Activated CD4-positive, alpha-beta T cell treated with anti-CD3 and anti-CD28 coated beads, Interleukin-2, amount 10 ng/mL, durations not matched to agents 24 days and 14 days (primary cell): ENCODE data around the gene FRYL. TPM values are rescaled to one million over a fixed set of nuclear protein-coding genes. Genes with fewer than 3 reads are reported as not detected.

Source experiments
- DNase-seq: peaks from one replicate; pipeline ENCODE4 v3.0.0; 2022
- H3K27ac Mint-ChIP-seq: one replicate; pipeline ENCODE4 v1.8.0; 2022; ENCODE audit warnings: mild to moderate bottlenecking, mixed read lengths
- H3K27me3 Mint-ChIP-seq: one replicate; pipeline ENCODE4 v1.8.0; 2022; ENCODE audit warnings: mixed read lengths
- H3K36me3 Mint-ChIP-seq: one replicate; pipeline ENCODE4 v1.8.0; 2022; ENCODE audit warnings: low read depth, mild to moderate bottlenecking, mixed read lengths
- H3K4me1 Mint-ChIP-seq: one replicate; pipeline ENCODE4 v1.8.0; 2021; ENCODE audit warnings: mixed read lengths
- H3K4me3 Mint-ChIP-seq: one replicate; pipeline ENCODE4 v1.8.0; 2022; ENCODE audit warnings: mild to moderate bottlenecking, moderate library complexity, mixed read lengths
- H3K9me3 Mint-ChIP-seq: one replicate; pipeline ENCODE4 v1.8.0; 2021; ENCODE audit warnings: mixed read lengths
- intact Hi-C: fragments of 100-400 bp; cut with micrococcal nuclease; formaldehyde crosslinking; loops from one replicate; pipeline ENCODE4 v1.15.1; 2023
- total RNA-seq: library from RNA; stranded (reverse); gene quantifications from 2 replicates; pipeline ENCODE4 v1.2.3, GENCODE V29; 2022

The FRYL gene
- total RNA-seq, 1 donor from 2014 or later = 66.0 TPM

- intact Hi-C loops = no loop called here
- no peak for DNase-seq
- Mint-ChIP-seq H3K9me3 (no peaks in the 10 kb centered on the region), H3K27me3 (no peaks in the 10 kb centered on the region), H3K27ac (no peak overlapping the region), H3K36me3 (no peaks in the 10 kb centered on the region), H3K4me3 (no peak overlapping the region), H3K4me1 (peaks cover 4% of the 10 kb centered on the region)
Observed at GRCh38 chr4:48796927-48797679, 17.0 kb upstream of the FRYL start.

DNA sequence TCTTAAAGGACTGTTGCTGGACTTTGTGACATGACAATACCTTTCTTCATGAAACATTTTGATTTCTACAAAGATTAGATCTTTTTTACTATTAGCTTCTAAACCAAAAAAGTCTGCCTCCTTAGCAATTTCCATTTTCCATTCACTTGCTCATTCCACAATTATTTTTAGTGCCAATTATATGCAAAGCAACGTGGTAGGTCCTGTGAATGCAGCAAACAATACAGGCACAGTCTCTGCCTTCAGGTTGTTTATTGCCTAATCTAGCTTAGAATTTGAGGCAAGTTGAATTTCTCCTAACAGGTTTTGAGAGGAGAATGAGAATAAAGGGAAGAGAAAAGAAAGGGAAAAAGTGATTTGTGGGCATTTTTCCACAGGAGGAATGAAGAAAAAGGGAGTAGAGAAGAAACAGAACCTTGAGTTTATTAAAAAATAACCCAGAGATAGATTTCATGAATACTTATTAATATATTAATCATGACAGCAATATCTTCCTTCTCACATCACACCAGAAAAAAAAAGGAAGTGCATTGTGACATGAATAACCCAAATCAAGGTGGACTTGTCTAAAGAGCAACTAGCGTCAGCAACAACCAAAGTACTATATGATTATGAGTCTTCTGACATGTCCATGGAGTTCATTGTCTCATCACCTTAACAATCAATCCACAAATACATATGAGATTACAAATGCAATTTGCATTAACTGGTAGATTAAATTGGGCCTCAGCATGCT, 16.3 kb upstream of the FRYL start:
- H3K4me3 Mint-ChIP-seq = no peak overlapping the region

GRCh38 chr4:48795108-48795507, 15.0 kb upstream of the FRYL start:
- DNase-seq = no peak
- Mint-ChIP-seq H3K36me3 (no peaks in the 10 kb centered on the region), H3K4me3 (no peak overlapping the region), H3K27ac (no peak overlapping the region), H3K4me1 (peaks cover 4% of the 10 kb centered on the region), H3K27me3 (no peaks in the 10 kb centered on the region), H3K9me3 (no peaks in the 10 kb centered on the region)
- intact Hi-C loops = no loop called here

More for the DNA sequence above, 16.3 kb upstream of the FRYL start:
- no peak overlapping the region for H3K27ac Mint-ChIP-seq
- H3K27me3 Mint-ChIP-seq = no peaks in the 10 kb centered on the region
- H3K36me3 Mint-ChIP-seq = no peaks in the 10 kb centered on the region
- DNase-seq = no peak
- no peaks in the 10 kb centered on the region for H3K9me3 Mint-ChIP-seq
- intact Hi-C loops = no loop called here
- H3K4me1 Mint-ChIP-seq = peaks cover 4% of the 10 kb centered on the region

DNA sequence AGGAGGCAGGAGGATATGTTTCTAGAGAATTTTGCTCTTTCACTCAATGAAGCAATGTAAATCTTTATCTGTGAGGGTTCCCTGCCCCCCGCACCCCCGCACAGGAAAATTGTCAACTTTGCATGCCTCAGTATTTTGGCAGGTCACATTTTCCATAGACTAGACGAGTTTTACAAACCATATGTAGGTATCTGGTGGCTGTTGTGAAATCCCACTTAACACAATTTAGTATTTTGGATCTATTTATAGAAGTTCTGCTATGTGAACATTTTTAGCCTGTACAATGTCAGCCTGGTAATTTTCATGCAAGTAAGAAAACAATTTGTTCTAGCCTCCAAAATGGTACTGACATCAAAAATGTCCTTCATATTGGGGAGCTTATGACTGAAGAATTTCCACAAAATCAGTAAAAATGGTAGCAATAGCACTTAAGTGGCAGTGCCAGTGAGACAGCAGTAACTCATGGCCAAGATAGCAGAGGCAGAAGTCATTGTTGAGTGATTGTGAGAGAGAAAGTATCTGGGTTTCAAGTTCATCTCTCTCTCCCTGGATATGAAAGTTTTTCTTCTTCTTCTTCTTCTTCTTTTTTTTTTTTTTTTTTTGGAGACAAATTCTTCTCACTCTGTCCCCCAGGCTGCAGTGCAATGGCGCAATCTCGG, 12.4 kb upstream of the FRYL start:
- Mint-ChIP-seq H3K9me3 (no peaks in the 10 kb centered on the region), H3K27me3 (no peaks in the 10 kb centered on the region), H3K4me3 (peak overlapping the region; percentile 15), H3K36me3 (no peaks in the 10 kb centered on the region), H3K4me1 (peaks cover 4% of the 10 kb centered on the region), H3K27ac (peak overlapping the region; percentile 62)
- intact Hi-C loops = no loop called here
- DNase-seq = no peak

DNA sequence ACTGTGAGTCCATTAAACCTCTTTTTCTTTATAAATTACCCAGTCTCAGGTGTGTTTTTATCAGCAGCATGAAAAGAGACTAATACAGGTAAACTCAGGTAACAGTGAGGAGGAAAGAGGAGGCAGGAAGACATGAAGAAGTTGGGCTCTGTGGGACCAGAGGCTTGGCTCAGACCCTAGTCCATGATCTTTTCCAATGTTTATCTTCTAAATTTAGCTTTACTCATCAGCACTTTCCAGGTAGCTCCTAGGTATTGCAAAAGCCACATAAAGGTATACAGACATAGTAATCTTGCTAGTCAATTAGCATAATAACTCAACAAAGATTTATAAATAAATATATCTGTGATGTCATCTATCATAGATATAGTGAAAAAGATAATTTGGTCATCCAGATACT, 11.2 kb upstream of the FRYL start:
- no peak for DNase-seq
- no peaks in the 10 kb centered on the region for H3K27me3 Mint-ChIP-seq
- H3K27ac Mint-ChIP-seq = no peak overlapping the region
- H3K4me1 Mint-ChIP-seq = peaks cover 4% of the 10 kb centered on the region
- intact Hi-C loops = no loop called here
- H3K4me3 Mint-ChIP-seq = no peak overlapping the region
- H3K36me3 Mint-ChIP-seq = no peaks in the 10 kb centered on the region
- H3K9me3 Mint-ChIP-seq = no peaks in the 10 kb centered on the region

GRCh38 chr4:48790561-48790960, 10.5 kb upstream of the FRYL start:
- Mint-ChIP-seq H3K27me3 (no peaks in the 10 kb centered on the region), H3K27ac (no peak overlapping the region), H3K4me3 (no peak overlapping the region), H3K4me1 (peaks cover 4% of the 10 kb centered on the region), H3K36me3 (no peaks in the 10 kb centered on the region), H3K9me3 (no peaks in the 10 kb centered on the region)
- DNase-seq = no peak
- intact Hi-C loops = no loop called here

DNA sequence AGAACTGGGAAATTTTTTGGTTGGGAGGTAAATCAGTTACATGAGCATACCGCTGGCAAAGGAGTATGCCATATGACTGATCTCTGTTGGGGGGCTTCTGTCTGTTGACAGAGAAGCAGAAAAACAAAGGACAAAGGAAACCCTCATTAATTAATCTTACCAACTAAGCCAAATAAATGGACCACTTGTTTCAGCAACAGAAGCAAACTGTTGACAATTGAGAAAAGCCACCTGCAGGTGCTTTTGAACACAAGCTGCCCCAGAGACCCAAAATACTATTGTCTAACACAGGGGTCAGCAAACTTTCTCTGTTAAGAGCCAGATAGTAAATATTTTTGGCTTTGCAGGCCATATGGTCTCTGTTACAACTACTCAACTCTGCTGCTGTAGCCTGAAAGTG, 7.0 kb upstream of the FRYL start:
- Mint-ChIP-seq H3K4me1 (no peaks in the 10 kb centered on the region), H3K36me3 (no peaks in the 10 kb centered on the region), H3K4me3 (no peak overlapping the region), H3K9me3 (no peaks in the 10 kb centered on the region), H3K27ac (no peak overlapping the region), H3K27me3 (no peaks in the 10 kb centered on the region)
- no peak for DNase-seq
- intact Hi-C loops = no loop called here

- intact Hi-C loops = no loop called here
- no peak overlapping the region for H3K27ac Mint-ChIP-seq
- no peak for DNase-seq
- no peaks in the 10 kb centered on the region for H3K4me1 Mint-ChIP-seq
- no peak overlapping the region for H3K4me3 Mint-ChIP-seq
- H3K9me3 Mint-ChIP-seq = no peaks in the 10 kb centered on the region
- no peaks in the 10 kb centered on the region for H3K36me3 Mint-ChIP-seq
- no peaks in the 10 kb centered on the region for H3K27me3 Mint-ChIP-seq
Observed at GRCh38 chr4:48786549-48786948, 6.5 kb upstream of the FRYL start.

DNA sequence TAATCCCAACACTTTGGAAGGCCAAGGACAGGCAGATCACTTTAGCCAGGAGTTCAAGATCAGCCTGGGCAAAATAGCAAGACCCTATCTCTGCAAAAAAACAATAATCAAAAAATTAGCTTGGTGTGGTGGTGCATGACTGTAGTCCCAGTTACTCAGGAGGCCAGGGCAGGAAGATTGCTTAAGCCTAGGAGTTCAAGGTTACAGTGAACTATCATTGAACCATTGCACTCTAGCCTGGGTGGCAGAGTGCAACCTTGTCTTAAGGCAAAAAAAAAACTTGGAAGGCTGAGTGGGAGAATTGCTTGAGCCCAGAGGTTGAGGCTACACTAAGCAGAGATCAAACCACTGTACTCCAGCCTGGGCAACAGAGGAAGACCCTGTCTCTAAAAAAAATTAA, 5.2 kb upstream of the FRYL start:
- intact Hi-C loops = no loop called here
- Mint-ChIP-seq H3K4me1 (peaks cover 7% of the 10 kb centered on the region), H3K27ac (no peak overlapping the region), H3K27me3 (no peaks in the 10 kb centered on the region), H3K36me3 (no peaks in the 10 kb centered on the region), H3K9me3 (no peaks in the 10 kb centered on the region), H3K4me3 (no peak overlapping the region)
- DNase-seq = no peak

DNA sequence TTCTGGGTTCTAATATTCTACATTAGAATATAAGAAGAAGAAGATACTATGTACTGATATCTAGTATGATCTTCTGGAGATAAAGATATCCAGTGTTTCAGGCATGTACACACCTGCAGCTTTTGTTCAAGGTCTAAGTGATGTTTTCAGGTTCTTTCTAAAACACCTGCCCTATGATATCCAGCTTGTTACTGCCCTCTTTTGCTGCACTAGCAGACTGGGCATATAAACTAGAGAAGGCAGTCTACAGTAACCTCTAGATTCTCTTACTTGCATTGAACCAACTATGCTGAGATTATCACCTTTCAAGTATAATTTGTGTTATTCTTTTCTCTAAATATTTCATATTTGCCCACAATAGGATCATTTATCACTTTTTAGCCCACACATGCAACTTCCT, 1.9 kb upstream of the FRYL start:
- no peak for DNase-seq
- Mint-ChIP-seq H3K4me1 (peaks cover 26% of the 10 kb centered on the region), H3K27me3 (no peaks in the 10 kb centered on the region), H3K27ac (no peak overlapping the region), H3K4me3 (no peak overlapping the region), H3K36me3 (no peaks in the 10 kb centered on the region), H3K9me3 (no peaks in the 10 kb centered on the region)
- intact Hi-C loops = loop anchor here (2.0 to 5.0 kb wide), 3 partner anchors 25 to 203 kb away; no protein-coding TSS in a partner anchor

- peak; percentile 77 for DNase-seq
- intact Hi-C loops = loop anchor here (1.0 to 5.0 kb wide), 7 partner anchors 41 to 440 kb away; partner anchors contain the start of genes OCIAD1, OCIAD2 and SLAIN2
- peak overlapping the region; percentile 91 for H3K4me3 Mint-ChIP-seq
- peak overlapping the region; percentile 96 for H3K27ac Mint-ChIP-seq
- no peaks in the 10 kb centered on the region for H3K9me3 Mint-ChIP-seq
- H3K27me3 Mint-ChIP-seq = no peaks in the 10 kb centered on the region
- H3K36me3 Mint-ChIP-seq = no peaks in the 10 kb centered on the region
- H3K4me1 Mint-ChIP-seq = peaks cover 34% of the 10 kb centered on the region
Observed at GRCh38 chr4:48780865-48781214, 761 bp upstream of the FRYL start.

DNA sequence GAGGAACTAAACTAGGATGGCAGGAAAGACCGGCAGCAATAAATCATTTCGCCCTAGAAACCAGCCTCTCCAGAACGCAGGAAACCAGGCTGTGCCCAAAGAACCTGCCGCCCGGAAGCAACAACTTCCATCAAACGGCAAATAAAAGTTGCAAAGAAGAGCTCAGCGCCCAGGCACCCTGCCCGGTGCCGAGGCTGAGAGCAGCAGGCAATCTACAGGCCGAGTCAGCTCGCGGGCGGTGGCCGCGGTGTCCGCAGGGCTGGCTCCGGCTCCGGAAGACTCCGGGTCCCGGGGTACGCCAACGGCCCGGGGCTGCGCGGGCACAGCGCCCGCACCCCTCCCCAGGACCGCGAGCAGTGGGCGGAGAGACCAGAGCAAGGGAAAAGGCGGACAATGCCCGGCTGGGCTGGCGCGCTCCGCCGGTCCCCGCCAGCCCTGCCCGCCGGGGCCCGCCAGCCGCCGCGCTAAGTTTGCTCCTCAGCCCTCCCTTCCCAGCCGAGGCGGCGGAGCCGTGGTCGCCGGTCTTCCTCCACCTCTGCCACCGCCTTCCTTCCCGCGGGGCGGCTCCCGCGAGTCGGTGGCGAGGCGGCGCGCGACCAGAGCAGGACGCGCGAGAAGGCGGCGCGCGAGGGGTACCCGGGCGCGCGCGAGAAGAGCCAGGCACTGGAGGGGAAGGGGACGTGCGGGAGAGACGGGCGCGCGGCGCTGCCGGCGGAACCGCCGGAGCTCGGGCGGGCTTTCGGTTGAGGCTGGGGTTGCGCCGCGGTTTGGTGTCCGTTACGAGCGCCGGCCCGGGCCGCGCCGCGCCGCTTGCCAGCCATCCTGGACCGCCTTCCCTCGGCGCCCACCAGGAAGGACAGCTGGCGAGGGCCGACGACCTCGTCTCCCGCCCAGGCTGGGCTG, 733 bp downstream of the FRYL start:
- H3K27me3 Mint-ChIP-seq = no peaks in the 10 kb centered on the region
- no peaks in the 10 kb centered on the region for H3K9me3 Mint-ChIP-seq
- H3K36me3 Mint-ChIP-seq = peaks cover 2% of the 10 kb centered on the region
- intact Hi-C loops = loop anchor here (5.0 kb wide), 2 partner anchors 52 to 183 kb away; no protein-coding TSS in a partner anchor
- DNase-seq = peak; percentile 92
- peak overlapping the region; percentile 87 for H3K27ac Mint-ChIP-seq
- H3K4me1 Mint-ChIP-seq = peaks cover 39% of the 10 kb centered on the region
- peak overlapping the region; percentile 91 for H3K4me3 Mint-ChIP-seq

GRCh38 chr4:48778431-48779094, 1.5 kb downstream of the FRYL start:
- intact Hi-C loops = loop anchor here (5.0 kb wide), 2 partner anchors 51 to 184 kb away; no protein-coding TSS in a partner anchor
- Mint-ChIP-seq H3K27me3 (no peaks in the 10 kb centered on the region), H3K4me1 (peaks cover 44% of the 10 kb centered on the region), H3K4me3 (peak overlapping the region; percentile 91), H3K27ac (peak overlapping the region; percentile 87), H3K9me3 (no peaks in the 10 kb centered on the region), H3K36me3 (peaks cover 5% of the 10 kb centered on the region)
- peak; percentile 63 for DNase-seq
